NCI-H2196 (cell line): Measurements from ENCODE around the gene ZHX3.
A peak's percentile ranks its signal among the peaks of the same experiment; 100 is the strongest.
"Not testable (repeated sequence)": the region's sequence is repeated elsewhere in the genome, so short reads cannot be mapped to it uniquely, and the experiment has no call there.

ENCODE experiments used
- DNase-seq: peaks from one replicate; lab custom pipeline; 2025; ENCODE audit not compliant: unreplicated experiment; lab: John Stamatoyannopoulos, UW

Gene ZHX3

GRCh38 chr20:41137614-41138474 is 179.7 kb downstream of the ZHX3 start:
- peak; percentile 67 for DNase-seq

- peak; percentile 84 for DNase-seq
Measured at GRCh38 chr20:41136680-41137613, 180.6 kb downstream of the ZHX3 start, which contains the start of gene PLCG1. Gene PLCG1, plus strand, starts transcription at chr20:41137543. Its CDS starts 99 bp downstream, at chr20:41137642.

- DNase-seq: no peak
Measured at GRCh38 chr20:41135888-41136679, 181.4 kb downstream of the ZHX3 start.

GRCh38 chr20:41135187-41135887 is 182.2 kb downstream of the ZHX3 start:
- peak; percentile 49 for DNase-seq

GRCh38 chr20:41134362-41135186 is 183.0 kb downstream of the ZHX3 start:
- no peak for DNase-seq

- no peak for DNase-seq
Measured at GRCh38 chr20:41133709-41134361, 183.7 kb downstream of the ZHX3 start.

GRCh38 chr20:41132388-41132775 is 185.1 kb downstream of the ZHX3 start:
- DNase-seq: not testable (repeated sequence)

- no peak for DNase-seq
Measured at GRCh38 chr20:41131594-41132387, 185.7 kb downstream of the ZHX3 start.
